Neutrophil (primary cell): ENCODE data around the gene TFAP2A.

ENCODE experiments used
- H3K27ac ChIP-seq: fragments of 200-600 bp; sonication (generic); 2 replicates; pipeline ENCODE4 v1.5.1; 2016; ENCODE audit warnings: mild to moderate bottlenecking, moderate library complexity
- H3K27me3 ChIP-seq: fragments of 200-600 bp; sonication (generic); 2 replicates; pipeline ENCODE4 v1.6.0; 2016; ENCODE audit warnings: mild to moderate bottlenecking
- H3K36me3 ChIP-seq: fragments of 200-600 bp; sonication (generic); 2 replicates; pipeline ENCODE4 v1.5.1; 2017
- H3K4me1 ChIP-seq, 2 experiments: fragments of 200-600 bp in 1 of 2; sonication (generic) in 1 of 2; 1 replicate in 1 of 2; 2 replicates in 1 of 2; pipeline versions ENCODE4 v1.5.1 to v1.6.1; 2013 to 2016; ENCODE audit warnings: low read depth in 1 of 2, low read length in 1 of 2, mild to moderate bottlenecking in 1 of 2, moderate library complexity in 1 of 2; ENCODE audit not compliant: control insufficient read depth in 1 of 2, insufficient read depth in 1 of 2
- H3K4me3 ChIP-seq, 2 experiments: fragments of 200-600 bp in 1 of 2; sonication (generic) in 1 of 2; 1 replicate in 1 of 2; 2 replicates in 1 of 2; pipeline ENCODE4 v1.5.1; 2013 to 2016; ENCODE audit warnings: low read depth in 1 of 2, low read length in 1 of 2, mild to moderate bottlenecking in 1 of 2, moderate library complexity in 1 of 2
- H3K9me3 ChIP-seq: fragments of 200-600 bp; sonication (generic); 2 replicates; pipeline ENCODE4 v1.5.1; 2016
- TF ChIP-seq, protein P1 (sequence below): fragments of 200-600 bp; sonication (generic); IDR thresholded peaks from 2 replicates; pipeline ENCODE4 v1.5.1; 2016; ENCODE audit warnings: antibody characterized with exemption

The TFAP2A gene

DNA sequence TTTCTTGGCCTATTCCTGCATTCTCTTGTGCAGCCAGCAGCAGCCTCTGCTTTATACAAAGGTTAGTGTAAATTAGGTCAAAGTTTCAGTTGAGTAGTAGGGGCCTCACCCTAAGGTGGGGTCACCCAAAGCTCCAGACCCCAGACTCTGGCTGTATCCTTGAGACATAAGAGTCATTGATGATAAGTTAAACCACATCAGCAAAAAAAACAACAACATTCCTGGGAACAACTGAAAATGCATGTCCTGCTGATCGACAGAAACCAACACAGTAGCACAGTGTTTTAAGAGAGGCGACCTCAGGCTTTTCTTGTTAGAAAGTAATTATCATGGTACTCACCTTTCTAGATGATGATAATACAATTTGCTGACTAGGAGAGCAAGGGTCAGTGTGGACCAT is 52.6 kb downstream of the TFAP2A start:
- TF ChIP-seq, protein P1, sequence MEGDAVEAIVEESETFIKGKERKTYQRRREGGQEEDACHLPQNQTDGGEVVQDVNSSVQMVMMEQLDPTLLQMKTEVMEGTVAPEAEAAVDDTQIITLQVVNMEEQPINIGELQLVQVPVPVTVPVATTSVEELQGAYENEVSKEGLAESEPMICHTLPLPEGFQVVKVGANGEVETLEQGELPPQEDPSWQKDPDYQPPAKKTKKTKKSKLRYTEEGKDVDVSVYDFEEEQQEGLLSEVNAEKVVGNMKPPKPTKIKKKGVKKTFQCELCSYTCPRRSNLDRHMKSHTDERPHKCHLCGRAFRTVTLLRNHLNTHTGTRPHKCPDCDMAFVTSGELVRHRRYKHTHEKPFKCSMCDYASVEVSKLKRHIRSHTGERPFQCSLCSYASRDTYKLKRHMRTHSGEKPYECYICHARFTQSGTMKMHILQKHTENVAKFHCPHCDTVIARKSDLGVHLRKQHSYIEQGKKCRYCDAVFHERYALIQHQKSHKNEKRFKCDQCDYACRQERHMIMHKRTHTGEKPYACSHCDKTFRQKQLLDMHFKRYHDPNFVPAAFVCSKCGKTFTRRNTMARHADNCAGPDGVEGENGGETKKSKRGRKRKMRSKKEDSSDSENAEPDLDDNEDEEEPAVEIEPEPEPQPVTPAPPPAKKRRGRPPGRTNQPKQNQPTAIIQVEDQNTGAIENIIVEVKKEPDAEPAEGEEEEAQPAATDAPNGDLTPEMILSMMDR, result no peak
- H3K4me3 ChIP-seq, result no peak overlapping the region
- no peaks in the 10 kb centered on the region for H3K9me3 ChIP-seq
- H3K27me3 ChIP-seq, result no peaks in the 10 kb centered on the region
- no peaks in the 10 kb centered on the region for H3K4me1 ChIP-seq
- H3K27ac ChIP-seq, result no peak overlapping the region
- H3K36me3 ChIP-seq, result no peaks in the 10 kb centered on the region

DNA sequence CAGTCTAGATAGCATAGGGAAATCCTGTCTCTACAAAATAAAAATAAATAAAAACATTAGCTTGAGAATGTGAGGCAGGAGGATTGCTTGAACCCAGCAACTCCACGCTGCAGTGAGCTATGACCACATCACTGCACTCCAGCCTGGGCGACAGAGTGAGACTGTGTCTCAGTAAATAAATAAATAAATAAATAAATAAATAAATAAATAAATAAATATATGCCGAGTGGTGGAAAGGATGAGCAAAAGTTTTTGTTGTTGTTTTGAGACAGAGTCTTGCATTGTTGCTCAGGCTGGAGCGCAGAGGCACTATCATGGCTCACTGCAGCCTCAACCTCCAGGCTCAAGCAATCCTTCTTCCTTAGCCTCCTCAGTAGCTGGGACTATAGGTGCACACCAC is 53.4 kb downstream of the TFAP2A start:
- no peaks in the 10 kb centered on the region for H3K36me3 ChIP-seq
- no peaks in the 10 kb centered on the region for H3K9me3 ChIP-seq
- H3K4me1 ChIP-seq, result no peaks in the 10 kb centered on the region
- H3K27ac ChIP-seq, result no peak overlapping the region
- H3K27me3 ChIP-seq, result no peaks in the 10 kb centered on the region
- H3K4me3 ChIP-seq, result no peak overlapping the region
- TF ChIP-seq, protein P1, result no peak

DNA sequence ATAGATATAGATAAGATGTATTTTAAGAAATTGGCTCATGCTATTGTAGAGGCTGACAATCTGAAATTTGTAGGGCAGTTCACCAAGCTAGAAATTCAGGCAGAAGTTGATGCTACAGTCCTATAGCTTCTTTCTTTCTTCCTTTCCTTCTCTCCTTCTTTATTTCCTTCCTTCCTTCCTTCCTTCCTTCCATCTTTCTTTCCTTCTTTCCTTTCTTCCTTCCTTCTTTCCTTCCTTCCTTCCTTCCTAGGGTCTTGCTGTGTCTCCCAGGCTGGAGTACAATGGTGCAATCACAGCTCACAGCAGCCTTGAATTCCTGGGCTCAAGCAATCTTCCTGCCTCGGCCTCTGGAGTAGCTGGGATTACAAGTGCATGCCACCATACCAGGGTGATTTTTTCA is 55.3 kb downstream of the TFAP2A start:
- H3K36me3 ChIP-seq, result no peaks in the 10 kb centered on the region
- H3K4me3 ChIP-seq, result no peak overlapping the region
- TF ChIP-seq, protein P1, result no peak
- H3K27me3 ChIP-seq, result peaks cover 9% of the 10 kb centered on the region
- H3K9me3 ChIP-seq, result no peaks in the 10 kb centered on the region
- H3K27ac ChIP-seq, result no peak overlapping the region
- no peaks in the 10 kb centered on the region for H3K4me1 ChIP-seq

DNA sequence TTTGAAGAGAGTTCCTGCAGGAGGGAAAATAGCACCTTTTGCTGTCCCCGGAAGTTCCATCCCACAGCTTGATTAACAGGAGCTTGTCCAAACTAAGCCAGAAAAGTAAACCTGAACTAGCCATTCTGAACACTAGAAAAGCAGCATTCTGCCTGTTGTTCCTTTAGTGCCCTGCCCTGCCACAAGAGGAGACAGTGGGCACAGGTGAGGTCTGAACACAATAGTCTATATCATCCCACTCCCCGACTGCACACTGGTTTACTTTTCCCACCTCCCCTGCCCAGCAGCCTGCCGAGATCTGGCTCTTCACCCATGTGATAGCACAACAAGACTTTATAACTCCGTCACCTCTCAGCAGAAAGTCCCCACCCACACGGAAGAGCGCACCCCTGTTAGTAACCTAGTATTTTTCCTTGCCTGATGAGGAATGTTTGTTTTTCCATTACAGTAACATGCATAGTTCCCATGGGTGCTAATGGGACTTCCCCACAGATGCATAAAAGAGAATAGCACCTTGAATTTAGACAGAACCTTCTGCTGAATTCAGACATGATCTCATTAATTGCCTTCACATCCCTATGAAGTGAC is 59.7 kb downstream of the TFAP2A start:
- Histone ChIP-seq H3K4me3 (no peak overlapping the region), H3K9me3 (no peaks in the 10 kb centered on the region), H3K27ac (no peak overlapping the region), H3K4me1 (no peaks in the 10 kb centered on the region), H3K27me3 (peaks cover 9% of the 10 kb centered on the region), H3K36me3 (no peaks in the 10 kb centered on the region)
- TF ChIP-seq, protein P1, result no peak

DNA sequence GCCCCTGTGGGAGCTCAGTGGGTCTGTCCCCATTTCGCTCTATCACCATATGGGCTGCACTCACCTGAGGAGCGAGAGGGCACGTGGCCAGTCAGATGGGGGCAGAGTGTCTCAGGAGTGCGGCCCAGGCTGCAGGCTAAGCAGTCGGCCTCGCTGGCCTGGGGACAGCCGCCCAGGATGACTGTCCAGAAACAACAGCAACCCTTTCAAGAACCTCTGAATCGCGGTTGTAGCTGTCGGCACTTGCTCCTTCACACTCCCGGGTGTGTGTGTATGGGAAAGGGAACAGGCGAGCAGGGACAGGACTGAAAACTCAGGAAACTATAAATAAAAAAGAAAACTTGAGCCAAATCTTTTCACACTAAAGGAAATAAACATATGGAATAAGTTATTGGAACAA is 63.1 kb downstream of the TFAP2A start:
- Histone ChIP-seq H3K36me3 (no peaks in the 10 kb centered on the region), H3K27me3 (peaks cover 9% of the 10 kb centered on the region), H3K9me3 (no peaks in the 10 kb centered on the region), H3K27ac (no peak overlapping the region), H3K4me1 (no peaks in the 10 kb centered on the region), H3K4me3 (no peak overlapping the region)
- TF ChIP-seq, protein P1, result no peak

DNA sequence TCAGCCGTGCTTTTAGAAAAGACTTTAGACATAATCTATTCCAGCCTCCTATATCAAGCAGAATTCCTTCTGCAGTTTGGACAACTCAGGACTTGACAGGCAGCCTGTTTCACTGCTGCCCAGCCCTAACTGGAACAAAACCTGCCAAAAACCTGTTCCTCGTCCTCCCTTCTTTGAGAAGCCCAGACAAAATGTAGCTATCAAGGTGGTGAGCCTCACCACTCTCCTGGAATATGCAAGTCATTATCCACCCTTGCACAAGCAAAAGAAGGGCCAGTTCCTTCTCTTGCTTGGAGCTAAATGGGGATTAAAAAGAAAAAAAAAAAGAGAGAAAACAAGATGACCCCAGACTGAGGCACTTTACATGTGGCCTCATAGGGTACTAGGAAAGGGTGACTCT is 64.2 kb downstream of the TFAP2A start:
- no peaks in the 10 kb centered on the region for H3K4me1 ChIP-seq
- no peak overlapping the region for H3K27ac ChIP-seq
- H3K4me3 ChIP-seq, result no peak overlapping the region
- no peaks in the 10 kb centered on the region for H3K36me3 ChIP-seq
- H3K9me3 ChIP-seq, result no peaks in the 10 kb centered on the region
- H3K27me3 ChIP-seq, result peaks cover 8% of the 10 kb centered on the region
- TF ChIP-seq, protein P1, result no peak
